Measurements from ENCODE around the gene OR5D16. TPM values are rescaled to one million over a fixed set of nuclear protein-coding genes. Genes with fewer than 3 reads are reported as not detected.

Gene OR5D16
- not detected in 2 replicates for total RNA-seq

GRCh38 chr11:55838452-55838851 is at the start of gene OR5D16:
Gene OR5D16 (plus strand): TSS chr11:55838752. CDS start chr11:55838752, 0 bp downstream.

GRCh38 chr11:55795256-55795655 is 43.3 kb upstream of the OR5D16 start, which contains the start of gene OR5D14:
Gene OR5D14 (plus strand): TSS chr11:55795556. CDS start chr11:55795556, 0 bp downstream.

GRCh38 chr11:55811067-55811466 is 27.5 kb upstream of the OR5D16 start, which contains the start of gene OR5L1:
Gene OR5L1 (plus strand): TSS chr11:55811367. CDS start chr11:55811467, 100 bp downstream.

GRCh38 chr11:55819330-55819729 is 19.2 kb upstream of the OR5D16 start, which contains the start of gene OR5D18:
Gene OR5D18 (plus strand): TSS chr11:55819630. CDS start chr11:55819630, 0 bp downstream.

GRCh38 chr11:55826919-55827318 is 11.6 kb upstream of the OR5D16 start, which contains the start of gene OR5L2:
Gene OR5L2 (plus strand): TSS chr11:55827219. CDS start chr11:55827219, 0 bp downstream.

GRCh38 chr11:55882997-55883396 is 44.4 kb downstream of the OR5D16 start, which contains the start of gene TRIM51:
Gene TRIM51 (plus strand): TSS chr11:55883297. CDS start chr11:55885429, 2,132 bp downstream.

Other genes starting within 250 kb of the OR5D16 start
- not detected in 2 replicates for gene OR4C11, start 231.1 kb upstream of the OR5D16 start, total RNA-seq
- gene OR4P4, start 203.6 kb upstream of the OR5D16 start, total RNA-seq, result not detected in 2 replicates
- gene OR4S2, start 190.4 kb upstream of the OR5D16 start, total RNA-seq, result not detected in 2 replicates
- not detected in 2 replicates for gene OR4C6, start 176.6 kb upstream of the OR5D16 start, total RNA-seq
- not detected in 2 replicates for gene OR5D13, start 65.3 kb upstream of the OR5D16 start, total RNA-seq
- gene OR5D14, start 43.2 kb upstream of the OR5D16 start, total RNA-seq, result not detected in 2 replicates
- gene OR5L1, start 27.4 kb upstream of the OR5D16 start, total RNA-seq, result not detected in 2 replicates
- not detected in 2 replicates for gene OR5D18, start 19.1 kb upstream of the OR5D16 start, total RNA-seq
- gene OR5L2, start 11.5 kb upstream of the OR5D16 start, total RNA-seq, result not detected in 2 replicates
- gene TRIM51, start 44.5 kb downstream of the OR5D16 start, total RNA-seq, result not detected in 2 replicates
- not detected in 2 replicates for gene OR5W2, start 75.8 kb downstream of the OR5D16 start, total RNA-seq
- not detected in 2 replicates for gene OR5I1, start 97.6 kb downstream of the OR5D16 start, total RNA-seq
- gene OR10AG1, start 131.2 kb downstream of the OR5D16 start, total RNA-seq, result not detected in 2 replicates
- not detected in 2 replicates for gene OR5F1, start 155.9 kb downstream of the OR5D16 start, total RNA-seq
- gene OR5AS1, start 188.9 kb downstream of the OR5D16 start, total RNA-seq, result not detected in 2 replicates

Data from mesangial cell (primary cell).